ENCODE results near the gene TMPRSS6.

GRCh38 chr22:37068859-37069258, 40.7 kb downstream of the TMPRSS6 start:
- TF ChIP-seq POLR2A (IDR thresholded peaks at IDR 0.05) (no peak), CTCF (IDR thresholded peaks at IDR 0.05) (no peak), POLR2AphosphoS5 (IDR thresholded peaks at IDR 0.05) (no peak)

All from transverse colon (tissue), 4 donors.